OCI-LY7 (cell line): ENCODE results near the gene PAX2. TPM values are rescaled to one million over a fixed set of nuclear protein-coding genes. Genes with fewer than 3 reads are reported as not detected.

Experiments used
- BruUV-seq: library from RNA; stranded (reverse); fragments of 400-500 nt; replicated peaks from 2 replicates; lab custom pipeline; 2021; lab: Mats Ljungman, UMichigan
- CTCF ChIA-PET: fragments of 300-600 bp; sonication (Branson Sonifier 250); formaldehyde crosslinking; loops from one replicate; lab custom pipeline; 2022; ENCODE audit warnings: antibody characterized with exemption; ENCODE audit not compliant: unreplicated experiment; lab: Charles Lee
- POLR2A ChIA-PET: fragments of 300-600 bp; sonication (Branson Sonifier 250); formaldehyde crosslinking; loops from one replicate; lab custom pipeline; 2022; ENCODE audit warnings: antibody characterized with exemption; lab: Charles Lee
- DNase-seq: peaks from one replicate; pipeline ENCODE4 v3.0.0-alpha.2; 2015; ENCODE audit warnings: low spot score
- H2AFZ ChIP-seq: fragments of 200-600 bp; sonication (generic), shearing (Covaris generic); 2 replicates; pipeline ENCODE4 v1.6.1; 2014; ENCODE audit warnings: mild to moderate bottlenecking, antibody characterized with exemption, low read length, moderate library complexity
- H3K27ac ChIP-seq: fragments of 200-600 bp; sonication (generic); 2 replicates; pipeline ENCODE4 v1.5.1; 2014; ENCODE audit warnings: mixed run types, low read depth, mild to moderate bottlenecking, moderate library complexity, low read length, inconsistent platforms; ENCODE audit not compliant: poor library complexity, severe bottlenecking
- H3K36me3 ChIP-seq: fragments of 200-600 bp; sonication (generic); 2 replicates; pipeline ENCODE4 v1.6.1; 2014; ENCODE audit warnings: mild to moderate bottlenecking, antibody characterized with exemption, low read length, moderate library complexity, mixed read lengths; ENCODE audit not compliant: insufficient read depth
- H3K4me1 ChIP-seq: fragments of 200-600 bp; sonication (generic); 2 replicates; pipeline ENCODE4 v1.5.1; 2014; ENCODE audit warnings: mild to moderate bottlenecking, low read length; ENCODE audit not compliant: insufficient read depth, poor library complexity, severe bottlenecking
- H3K4me2 ChIP-seq: fragments of 200-600 bp; sonication (generic); 2 replicates; pipeline ENCODE4 v1.6.1; 2014; ENCODE audit warnings: mild to moderate bottlenecking, low read length
- H3K4me3 ChIP-seq: fragments of 200-600 bp; sonication (generic); 2 replicates; pipeline ENCODE4 v1.5.1; 2014; ENCODE audit warnings: mild to moderate bottlenecking, low read depth, low read length; ENCODE audit not compliant: poor library complexity, severe bottlenecking
- H3K79me2 ChIP-seq: fragments of 200-600 bp; sonication (generic); 2 replicates; pipeline ENCODE4 v1.6.1; 2016; ENCODE audit warnings: low read depth, mild to moderate bottlenecking, low read length, moderate library complexity, mixed read lengths; ENCODE audit not compliant: insufficient read depth
- H3K9me2 ChIP-seq: fragments of 200-600 bp; sonication (generic); 2 replicates; pipeline ENCODE4 v1.6.1; 2016; ENCODE audit warnings: mild to moderate bottlenecking, low read length, mixed read lengths; ENCODE audit not compliant: insufficient read depth
- H3K9me3 ChIP-seq: fragments of 200-600 bp; sonication (generic); 2 replicates; pipeline ENCODE4 v1.6.1; 2014; ENCODE audit warnings: mild to moderate bottlenecking, mixed run types, low read length, mixed read lengths
- H4K20me1 ChIP-seq: fragments of 200-600 bp; sonication (generic); 2 replicates; pipeline ENCODE4 v1.6.1; 2014; ENCODE audit warnings: mild to moderate bottlenecking, antibody characterized with exemption, low read length, moderate library complexity, mixed read lengths; ENCODE audit not compliant: insufficient read depth
- EZH2phosphoT487 ChIP-seq: fragments of 200-600 bp; sonication (generic); IDR thresholded peaks from 2 replicates; pipeline ENCODE4 v1.6.1; 2018; ENCODE audit warnings: low read depth, borderline replicate concordance, mild to moderate bottlenecking, mixed run types, antibody characterized with exemption, low read length, moderate library complexity, mixed read lengths
- intact Hi-C: fragments of 100-400 bp; cut with micrococcal nuclease; formaldehyde crosslinking; loops from one replicate; pipeline ENCODE4 v1.10.0; 2022; ENCODE audit not compliant: unreplicated experiment
- total RNA-seq, 2 experiments: library from RNA; depleted of rRNA in 1 of 2; stranded (reverse); fragments of >200 nt in 1 of 2; shearing (Covaris generic) in 1 of 2; gene quantifications; 2 replicates each; pipeline ENCODE4 v1.2.3, GENCODE V29; 2014 to 2022
- TF ChIP-seq, protein P1 (sequence below): fragments of 200-600 bp; sonication (generic); conservative IDR thresholded peaks from 2 replicates; pipeline ENCODE4 v1.5.1; 2014; ENCODE audit warnings: mild to moderate bottlenecking, antibody characterized with exemption, low read length, moderate library complexity, mixed read lengths

The PAX2 gene
- total RNA-seq, 2 experiments from 2014 or later, result not detected

DNA sequence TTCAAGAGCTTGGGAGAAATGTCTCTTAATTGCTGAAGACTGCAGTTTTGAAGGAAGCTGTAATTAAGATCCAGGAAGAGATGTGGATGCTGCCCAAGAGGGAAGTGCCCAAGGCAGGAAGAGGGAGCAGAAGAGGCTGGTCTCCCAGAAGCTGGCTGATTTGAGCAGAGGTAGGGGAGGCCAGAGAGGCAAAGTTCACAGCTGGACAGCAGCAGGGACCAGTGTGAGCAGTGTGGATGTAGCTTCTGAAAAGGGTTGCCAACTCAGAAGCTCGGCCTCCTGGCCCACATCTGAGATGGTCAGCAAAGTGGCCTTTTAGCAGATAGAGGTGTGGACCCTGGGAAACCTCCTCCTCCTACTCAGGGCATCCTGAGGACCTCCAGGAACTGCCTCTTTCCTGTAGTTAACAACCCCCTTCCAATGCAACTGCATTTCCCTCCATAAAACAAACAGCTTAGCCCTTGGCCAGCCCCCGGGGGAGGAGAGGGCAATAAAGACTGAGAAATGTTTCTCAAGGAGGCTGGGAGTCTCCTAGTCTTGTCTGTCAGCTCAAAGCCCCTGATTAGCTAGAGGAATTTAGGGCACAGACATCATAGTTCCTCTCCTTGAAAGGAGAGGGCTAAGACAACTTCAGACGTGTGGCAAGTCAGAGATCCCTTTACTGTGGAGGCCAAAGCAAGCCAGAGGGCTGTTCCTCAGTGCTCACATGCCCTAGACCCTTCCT lies 69.5 kb downstream of the PAX2 start:
- CTCF ChIA-PET, result no interaction called here
- no peaks in the 10 kb centered on the region for H3K79me2 ChIP-seq
- H3K4me2 ChIP-seq, result no peak overlapping the region
- H3K9me3 ChIP-seq, result no peaks in the 10 kb centered on the region
- H3K9me2 ChIP-seq, result no peaks in the 10 kb centered on the region
- H3K36me3 ChIP-seq, result no peaks in the 10 kb centered on the region
- intact Hi-C loops, result no loop called here
- no peak overlapping the region for H2AFZ ChIP-seq
- H3K4me3 ChIP-seq, result no peak overlapping the region
- TF ChIP-seq, protein P1, sequence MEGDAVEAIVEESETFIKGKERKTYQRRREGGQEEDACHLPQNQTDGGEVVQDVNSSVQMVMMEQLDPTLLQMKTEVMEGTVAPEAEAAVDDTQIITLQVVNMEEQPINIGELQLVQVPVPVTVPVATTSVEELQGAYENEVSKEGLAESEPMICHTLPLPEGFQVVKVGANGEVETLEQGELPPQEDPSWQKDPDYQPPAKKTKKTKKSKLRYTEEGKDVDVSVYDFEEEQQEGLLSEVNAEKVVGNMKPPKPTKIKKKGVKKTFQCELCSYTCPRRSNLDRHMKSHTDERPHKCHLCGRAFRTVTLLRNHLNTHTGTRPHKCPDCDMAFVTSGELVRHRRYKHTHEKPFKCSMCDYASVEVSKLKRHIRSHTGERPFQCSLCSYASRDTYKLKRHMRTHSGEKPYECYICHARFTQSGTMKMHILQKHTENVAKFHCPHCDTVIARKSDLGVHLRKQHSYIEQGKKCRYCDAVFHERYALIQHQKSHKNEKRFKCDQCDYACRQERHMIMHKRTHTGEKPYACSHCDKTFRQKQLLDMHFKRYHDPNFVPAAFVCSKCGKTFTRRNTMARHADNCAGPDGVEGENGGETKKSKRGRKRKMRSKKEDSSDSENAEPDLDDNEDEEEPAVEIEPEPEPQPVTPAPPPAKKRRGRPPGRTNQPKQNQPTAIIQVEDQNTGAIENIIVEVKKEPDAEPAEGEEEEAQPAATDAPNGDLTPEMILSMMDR, result no peak
- no peaks in the 10 kb centered on the region for H4K20me1 ChIP-seq
- POLR2A ChIA-PET, result interaction anchor here (0.8 kb wide), 1 partner anchor 135 kb away, joined by 3 read pairs; no protein-coding TSS in a partner anchor
- H3K4me1 ChIP-seq, result no peaks in the 10 kb centered on the region
- no peak for DNase-seq
- no peak overlapping the region for H3K27ac ChIP-seq
- BruUV-seq, result no TSS peak

- CTCF ChIA-PET, result no interaction called here
- no TSS peak for BruUV-seq
These were observed 71.3 kb downstream of the PAX2 start for GRCh38 chr10:100816671-100817070.

GRCh38 chr10:100817268-100817839 lies 72.0 kb downstream of the PAX2 start:
- H3K4me3 ChIP-seq, result no peak overlapping the region
- H3K36me3 ChIP-seq, result no peaks in the 10 kb centered on the region
- H3K9me2 ChIP-seq, result no peaks in the 10 kb centered on the region
- no peaks in the 10 kb centered on the region for H3K79me2 ChIP-seq
- no peaks in the 10 kb centered on the region for H4K20me1 ChIP-seq
- no peak overlapping the region for H3K27ac ChIP-seq
- no peak for DNase-seq
- no TSS peak for BruUV-seq
- ChIA-PET CTCF (no interaction called here), POLR2A (interaction anchor here (0.5 kb wide), 1 partner anchor 58 kb away, joined by 6 read pairs; no protein-coding TSS in a partner anchor)
- H2AFZ ChIP-seq, result no peak overlapping the region
- intact Hi-C loops, result no loop called here
- TF ChIP-seq, protein P1, result peak; percentile 51; the same call in 1 of the 2 replicates
- no peak for TF ChIP-seq EZH2phosphoT487
- H3K4me1 ChIP-seq, result no peaks in the 10 kb centered on the region
- no peaks in the 10 kb centered on the region for H3K9me3 ChIP-seq
- H3K4me2 ChIP-seq, result no peak overlapping the region

More at GRCh38 chr10:100816671-100817070, 71.3 kb downstream of the PAX2 start:
- H3K4me1 ChIP-seq, result no peaks in the 10 kb centered on the region
- H3K79me2 ChIP-seq, result no peaks in the 10 kb centered on the region
- no peaks in the 10 kb centered on the region for H4K20me1 ChIP-seq
- H3K4me3 ChIP-seq, result no peak overlapping the region
- H3K9me3 ChIP-seq, result no peaks in the 10 kb centered on the region
- H3K4me2 ChIP-seq, result no peak overlapping the region
- DNase-seq, result no peak
- no peak overlapping the region for H3K27ac ChIP-seq
- no peaks in the 10 kb centered on the region for H3K9me2 ChIP-seq
- no peaks in the 10 kb centered on the region for H3K36me3 ChIP-seq
- TF ChIP-seq EZH2phosphoT487, result no peak
- TF ChIP-seq, protein P1, result no peak
- POLR2A ChIA-PET, result no interaction called here
- H2AFZ ChIP-seq, result no peak overlapping the region
- intact Hi-C loops, result no loop called here
